ENCODE data around the gene CHST11. TPM values are rescaled to one million over a fixed set of nuclear protein-coding genes. Genes with fewer than 3 reads are reported as not detected.

CHST11 gene
- total RNA-seq, 2 experiments from 2014 or later = 53.4 to 53.6 TPM

DNA sequence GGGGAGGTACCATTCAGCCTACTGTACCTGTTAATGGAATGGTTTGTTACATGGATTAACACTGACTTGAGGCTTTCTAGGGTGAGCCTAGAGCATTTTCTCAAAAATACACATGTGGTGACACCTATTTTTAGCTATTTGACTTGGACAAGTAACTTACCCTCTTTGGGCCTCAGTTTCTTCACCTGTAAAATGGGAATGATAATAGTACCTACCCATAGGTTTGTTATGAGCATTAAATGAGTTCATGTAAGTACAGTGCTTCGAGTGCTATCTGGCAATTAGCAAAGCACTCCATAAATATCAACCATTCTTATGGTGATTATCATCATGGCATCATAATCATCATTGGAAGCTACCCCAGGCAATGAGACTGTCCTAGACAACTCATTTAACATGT, 216.5 kb downstream of the CHST11 start:
- Histone ChIP-seq H3K4me3 (ENCODE audit: low read length) (no peak overlapping the region), H3K27ac (ENCODE audit: low read depth in 1 of 2, low read length in 2 of 2) (no peak overlapping the region), H3K36me3 (ENCODE audit: insufficient read depth, low read length) (no peaks in the 10 kb centered on the region), H3K4me1 (ENCODE audit: insufficient read depth, low read length) (peaks cover 41% of the 10 kb centered on the region), H3K9me3 (ENCODE audit: control insufficient read depth in 1 of 2, insufficient read depth in 1 of 2, low read length in 2 of 2) (no peaks in the 10 kb centered on the region), H3K27me3 (ENCODE audit: control insufficient read depth in 1 of 2, insufficient read depth in 2 of 2, low read length in 2 of 2) (no peaks in the 10 kb centered on the region)
- POLR2A ChIA-PET = interaction anchor here (1.3 kb wide), 1 partner anchor 216 kb away, joined by 3 read pairs; the partner anchor contains the start of gene CHST11
- Mint-ChIP-seq H3K4me3 (no peak overlapping the region), H3K4me1 (ENCODE audit: low read depth) (peaks cover 57% of the 10 kb centered on the region), H3K27me3 (no peaks in the 10 kb centered on the region), H3K36me3 (ENCODE audit: low read depth) (peaks cover 4% of the 10 kb centered on the region), H3K27ac (no peak overlapping the region), H3K9me3 (no peaks in the 10 kb centered on the region)
- DNase-seq (no peak), ATAC-seq (ENCODE audit: poor library complexity) (no peak)
- CTCF ChIA-PET = interaction anchor here (1.3 kb wide), 2 partner anchors 22 to 292 kb away, joined by 3 to 4 read pairs; no protein-coding TSS in a partner anchor
- intact Hi-C loops (cut with DNase I, micrococcal nuclease) = no loop called here
- TF ChIP-seq, protein P1, sequence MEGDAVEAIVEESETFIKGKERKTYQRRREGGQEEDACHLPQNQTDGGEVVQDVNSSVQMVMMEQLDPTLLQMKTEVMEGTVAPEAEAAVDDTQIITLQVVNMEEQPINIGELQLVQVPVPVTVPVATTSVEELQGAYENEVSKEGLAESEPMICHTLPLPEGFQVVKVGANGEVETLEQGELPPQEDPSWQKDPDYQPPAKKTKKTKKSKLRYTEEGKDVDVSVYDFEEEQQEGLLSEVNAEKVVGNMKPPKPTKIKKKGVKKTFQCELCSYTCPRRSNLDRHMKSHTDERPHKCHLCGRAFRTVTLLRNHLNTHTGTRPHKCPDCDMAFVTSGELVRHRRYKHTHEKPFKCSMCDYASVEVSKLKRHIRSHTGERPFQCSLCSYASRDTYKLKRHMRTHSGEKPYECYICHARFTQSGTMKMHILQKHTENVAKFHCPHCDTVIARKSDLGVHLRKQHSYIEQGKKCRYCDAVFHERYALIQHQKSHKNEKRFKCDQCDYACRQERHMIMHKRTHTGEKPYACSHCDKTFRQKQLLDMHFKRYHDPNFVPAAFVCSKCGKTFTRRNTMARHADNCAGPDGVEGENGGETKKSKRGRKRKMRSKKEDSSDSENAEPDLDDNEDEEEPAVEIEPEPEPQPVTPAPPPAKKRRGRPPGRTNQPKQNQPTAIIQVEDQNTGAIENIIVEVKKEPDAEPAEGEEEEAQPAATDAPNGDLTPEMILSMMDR (IDR thresholded peaks at IDR 0.05) = no peak

DNA sequence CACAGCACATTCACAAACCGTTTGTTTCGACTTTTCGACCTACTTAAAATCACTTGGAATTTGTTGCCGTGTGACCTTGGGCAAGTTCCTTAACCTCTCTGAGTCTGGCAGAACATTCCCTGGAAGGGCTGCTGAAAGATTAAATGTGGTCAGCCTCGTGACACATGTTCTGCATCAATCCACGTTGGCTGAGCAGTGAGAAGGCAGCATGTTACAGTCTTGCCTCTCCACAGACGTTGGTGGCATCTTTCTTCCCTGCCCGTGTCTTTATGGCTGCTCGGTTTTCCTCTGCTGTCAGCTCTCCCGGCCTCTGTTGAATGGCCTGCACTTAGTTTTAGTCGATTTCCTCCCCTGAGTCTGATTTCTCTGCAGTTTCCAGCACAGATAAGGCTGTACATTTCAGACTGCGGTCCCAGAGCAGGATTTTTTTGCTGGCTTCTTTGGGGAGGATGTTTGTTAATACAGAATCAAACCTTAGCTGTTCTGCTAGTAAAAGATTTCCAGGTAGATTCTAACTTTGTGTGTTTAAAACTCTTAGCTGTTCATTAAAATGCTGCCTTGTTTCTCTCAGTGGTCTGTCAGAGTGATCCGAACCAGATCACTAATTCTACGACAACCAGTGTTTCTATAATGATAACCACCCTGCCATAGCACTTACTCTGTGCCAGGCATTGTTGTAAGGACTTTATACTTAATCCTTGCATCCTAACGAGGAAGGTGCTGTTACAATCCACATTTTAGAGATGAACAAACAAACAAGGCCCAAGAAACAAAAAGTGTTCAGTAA, 217.1 kb downstream of the CHST11 start:
- Mint-ChIP-seq H3K27ac (no peak overlapping the region), H3K4me1 (ENCODE audit: low read depth) (peaks cover 54% of the 10 kb centered on the region), H3K9me3 (no peaks in the 10 kb centered on the region), H3K27me3 (no peaks in the 10 kb centered on the region), H3K4me3 (no peak overlapping the region), H3K36me3 (ENCODE audit: low read depth) (peaks cover 4% of the 10 kb centered on the region)
- ChIA-PET POLR2A (no interaction called here), CTCF (interaction anchor here (1.3 kb wide), 1 partner anchor 292 kb away, joined by 4 read pairs; no protein-coding TSS in a partner anchor)
- no peak overlapping the region for H3K4me3 ChIP-seq (ENCODE audit: low read length)
- no peaks in the 10 kb centered on the region for H3K9me3 ChIP-seq (ENCODE audit: control insufficient read depth in 1 of 2, insufficient read depth in 1 of 2, low read length in 2 of 2)
- TF ChIP-seq, protein P1 (IDR thresholded peaks at IDR 0.05) = no peak
- peaks cover 40% of the 10 kb centered on the region for H3K4me1 ChIP-seq (ENCODE audit: insufficient read depth, low read length)
- no peak overlapping the region for H3K27ac ChIP-seq (ENCODE audit: low read depth in 1 of 2, low read length in 2 of 2)
- DNase-seq (no peak), ATAC-seq (ENCODE audit: poor library complexity) (no peak)
- intact Hi-C loops (cut with DNase I, micrococcal nuclease) = no loop called here
- H3K27me3 ChIP-seq (ENCODE audit: control insufficient read depth in 1 of 2, insufficient read depth in 2 of 2, low read length in 2 of 2) = no peaks in the 10 kb centered on the region
- H3K36me3 ChIP-seq (ENCODE audit: insufficient read depth, low read length) = no peaks in the 10 kb centered on the region

DNA sequence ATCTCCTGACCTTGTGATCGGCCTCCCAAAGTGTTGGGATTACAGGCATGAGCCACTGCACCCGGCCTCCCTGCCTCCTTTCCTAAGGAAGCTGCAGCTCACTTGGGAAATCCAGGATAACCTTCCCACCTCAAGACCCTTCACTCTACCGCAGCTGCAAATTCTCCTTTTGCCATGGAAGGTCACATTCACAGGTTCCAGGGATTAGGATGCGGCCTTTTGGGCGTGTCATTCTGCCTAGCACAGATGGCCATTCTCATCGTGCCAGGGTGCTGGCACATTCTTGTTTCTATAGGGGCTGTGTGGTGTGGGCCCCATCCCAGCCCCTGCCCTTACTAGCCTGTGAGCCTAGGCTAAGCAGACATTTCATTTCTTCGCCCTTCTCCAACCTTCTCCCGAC, 219.9 kb downstream of the CHST11 start:
- Mint-ChIP-seq H3K9me3 (no peaks in the 10 kb centered on the region), H3K4me1 (ENCODE audit: low read depth) (peaks cover 46% of the 10 kb centered on the region), H3K27me3 (no peaks in the 10 kb centered on the region), H3K4me3 (no peak overlapping the region), H3K36me3 (ENCODE audit: low read depth) (peaks cover 2% of the 10 kb centered on the region), H3K27ac (no peak overlapping the region)
- no peaks in the 10 kb centered on the region for H3K27me3 ChIP-seq (ENCODE audit: control insufficient read depth in 1 of 2, insufficient read depth in 2 of 2, low read length in 2 of 2)
- peaks cover 32% of the 10 kb centered on the region for H3K4me1 ChIP-seq (ENCODE audit: insufficient read depth, low read length)
- H3K9me3 ChIP-seq (ENCODE audit: control insufficient read depth in 1 of 2, insufficient read depth in 1 of 2, low read length in 2 of 2) = no peaks in the 10 kb centered on the region
- H3K4me3 ChIP-seq (ENCODE audit: low read length) = no peak overlapping the region
- DNase-seq (no peak), ATAC-seq (ENCODE audit: poor library complexity) (no peak)
- ChIA-PET POLR2A (no interaction called here), CTCF (no interaction called here)
- TF ChIP-seq, protein P1 (IDR thresholded peaks at IDR 0.05) = no peak
- no peaks in the 10 kb centered on the region for H3K36me3 ChIP-seq (ENCODE audit: insufficient read depth, low read length)
- intact Hi-C loops (cut with DNase I, micrococcal nuclease) = loop anchor here in 1 of 2 experiments (5.0 kb wide), 2 partner anchors 201 to 294 kb away; no protein-coding TSS in a partner anchor
- no peak overlapping the region for H3K27ac ChIP-seq (ENCODE audit: low read depth in 1 of 2, low read length in 2 of 2)

All from CD4-positive, alpha-beta T cell (primary cell).